Mucosa of stomach (tissue), 1 donor: ENCODE measurements around the gene PHETA1.

Experiments
- H3K27me3 ChIP-seq: one replicate; pipeline ENCODE4 v1.7.0; 2013; ENCODE audit warnings: mild to moderate bottlenecking, low read length; ENCODE audit not compliant: control insufficient read depth, insufficient read depth
- H3K36me3 ChIP-seq: one replicate; pipeline ENCODE4 v1.7.0; 2013; ENCODE audit warnings: low read length; ENCODE audit not compliant: control insufficient read depth, insufficient read depth
- H3K4me1 ChIP-seq: one replicate; pipeline ENCODE4 v1.7.0; 2013; ENCODE audit warnings: mild to moderate bottlenecking, low read length; ENCODE audit not compliant: control insufficient read depth, insufficient read depth
- H3K4me3 ChIP-seq: one replicate; pipeline ENCODE4 v1.7.0; 2013; ENCODE audit warnings: low read length
- H3K9ac ChIP-seq: one replicate; pipeline ENCODE4 v1.7.0; 2013; ENCODE audit warnings: mild to moderate bottlenecking, low read length, moderate library complexity
- H3K9me3 ChIP-seq: one replicate; pipeline ENCODE4 v1.7.0; 2013; ENCODE audit warnings: mild to moderate bottlenecking, low read length, moderate library complexity; ENCODE audit not compliant: control insufficient read depth
- donor health status: Pancreatic carcinoma.

Gene PHETA1

GRCh38 chr12:111361717-111362576 lies 6.9 kb downstream of the PHETA1 start:
- Histone ChIP-seq H3K4me1 (peaks cover 36% of the 10 kb centered on the region), H3K9me3 (no peaks in the 10 kb centered on the region), H3K4me3 (no peak overlapping the region), H3K36me3 (no peaks in the 10 kb centered on the region), H3K9ac (peak overlapping the region; percentile 22), H3K27me3 (no peaks in the 10 kb centered on the region)

GRCh38 chr12:111361073-111361716 lies 7.7 kb downstream of the PHETA1 start:
- Histone ChIP-seq H3K9ac (no peak overlapping the region), H3K27me3 (no peaks in the 10 kb centered on the region), H3K36me3 (no peaks in the 10 kb centered on the region), H3K9me3 (no peaks in the 10 kb centered on the region), H3K4me3 (no peak overlapping the region), H3K4me1 (peaks cover 28% of the 10 kb centered on the region)

DNA sequence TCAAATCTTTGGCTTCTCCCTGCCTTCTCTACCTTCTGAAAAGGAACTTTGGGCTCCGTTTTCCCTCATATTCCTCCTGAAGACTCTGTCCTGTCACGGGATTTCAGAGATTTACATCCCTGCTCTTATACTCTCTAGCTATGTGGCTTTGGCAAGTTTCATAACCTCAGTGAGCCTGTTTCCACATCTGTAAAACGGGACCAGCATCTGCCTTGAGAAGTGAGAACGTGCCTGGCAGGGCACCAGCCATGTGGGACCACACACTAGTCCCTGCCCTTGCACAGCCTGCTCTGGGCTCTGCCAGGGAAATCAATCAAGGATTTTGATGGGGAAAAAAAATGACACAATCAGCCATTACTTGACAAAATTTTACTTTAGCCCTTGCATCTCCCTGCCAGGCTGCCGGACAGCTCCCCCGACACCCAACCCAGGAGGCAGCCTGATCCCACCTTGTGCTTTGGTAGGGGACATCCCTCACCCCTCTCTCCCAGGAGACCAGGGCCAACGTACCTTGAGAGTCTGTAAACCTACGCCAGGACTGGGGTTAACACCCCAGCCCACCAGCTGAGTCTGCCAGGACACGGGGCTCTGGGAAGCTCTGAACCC lies 8.5 kb downstream of the PHETA1 start:
- Histone ChIP-seq H3K4me1 (peaks cover 28% of the 10 kb centered on the region), H3K36me3 (no peaks in the 10 kb centered on the region), H3K27me3 (no peaks in the 10 kb centered on the region), H3K9ac (no peak overlapping the region), H3K9me3 (no peaks in the 10 kb centered on the region), H3K4me3 (no peak overlapping the region)

GRCh38 chr12:111359914-111360276 lies 9.0 kb downstream of the PHETA1 start:
- Histone ChIP-seq H3K27me3 (no peaks in the 10 kb centered on the region), H3K36me3 (no peaks in the 10 kb centered on the region), H3K4me1 (peaks cover 23% of the 10 kb centered on the region), H3K4me3 (no peak overlapping the region), H3K9me3 (no peaks in the 10 kb centered on the region), H3K9ac (no peak overlapping the region)

GRCh38 chr12:111359231-111359913 lies 9.5 kb downstream of the PHETA1 start:
- Histone ChIP-seq H3K4me3 (no peak overlapping the region), H3K4me1 (peaks cover 17% of the 10 kb centered on the region), H3K9ac (no peak overlapping the region), H3K27me3 (no peaks in the 10 kb centered on the region), H3K9me3 (no peaks in the 10 kb centered on the region), H3K36me3 (no peaks in the 10 kb centered on the region)

- Histone ChIP-seq H3K4me1 (no peaks in the 10 kb centered on the region), H3K36me3 (no peaks in the 10 kb centered on the region), H3K9me3 (no peaks in the 10 kb centered on the region), H3K27me3 (no peaks in the 10 kb centered on the region), H3K9ac (no peak overlapping the region), H3K4me3 (no peak overlapping the region)
Measured at GRCh38 chr12:111355201-111355925, 13.5 kb downstream of the PHETA1 start.

DNA sequence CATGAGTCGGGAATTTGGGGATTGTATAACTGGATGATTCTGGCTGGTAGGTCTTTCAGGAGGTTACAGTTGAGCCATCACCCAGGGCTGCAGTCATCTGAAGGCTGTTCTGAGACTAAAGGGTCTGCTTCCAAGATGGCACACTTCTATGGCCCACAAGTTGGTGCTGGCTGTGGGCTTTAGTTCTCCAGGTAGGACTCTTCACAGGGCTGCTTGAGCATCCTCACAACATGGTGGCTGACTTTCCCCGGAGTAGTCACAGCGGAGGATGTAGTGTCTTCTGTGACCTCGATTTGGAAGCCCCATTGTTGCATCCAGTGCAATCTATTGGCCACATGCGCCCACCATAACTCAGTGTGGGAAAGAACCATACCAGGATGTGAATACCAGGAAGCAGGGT lies 14.4 kb downstream of the PHETA1 start:
- no peaks in the 10 kb centered on the region for H3K27me3 ChIP-seq
- no peak overlapping the region for H3K9ac ChIP-seq
- H3K36me3 ChIP-seq: no peaks in the 10 kb centered on the region
- no peaks in the 10 kb centered on the region for H3K9me3 ChIP-seq
- H3K4me3 ChIP-seq: no peak overlapping the region
- H3K4me1 ChIP-seq: no peaks in the 10 kb centered on the region

GRCh38 chr12:111353603-111354295 lies 15.1 kb downstream of the PHETA1 start:
- no peaks in the 10 kb centered on the region for H3K9me3 ChIP-seq
- no peaks in the 10 kb centered on the region for H3K27me3 ChIP-seq
- no peak overlapping the region for H3K4me3 ChIP-seq
- no peaks in the 10 kb centered on the region for H3K36me3 ChIP-seq
- no peak overlapping the region for H3K9ac ChIP-seq
- H3K4me1 ChIP-seq: no peaks in the 10 kb centered on the region

GRCh38 chr12:111353026-111353425 lies 15.9 kb downstream of the PHETA1 start:
- Histone ChIP-seq H3K4me3 (no peak overlapping the region), H3K9me3 (no peaks in the 10 kb centered on the region), H3K27me3 (no peaks in the 10 kb centered on the region), H3K36me3 (no peaks in the 10 kb centered on the region), H3K9ac (no peak overlapping the region), H3K4me1 (no peaks in the 10 kb centered on the region)

- Histone ChIP-seq H3K4me3 (no peak overlapping the region), H3K4me1 (no peaks in the 10 kb centered on the region), H3K27me3 (no peaks in the 10 kb centered on the region), H3K9me3 (no peaks in the 10 kb centered on the region), H3K9ac (no peak overlapping the region), H3K36me3 (no peaks in the 10 kb centered on the region)
Measured at GRCh38 chr12:111352296-111352993, 16.4 kb downstream of the PHETA1 start.

DNA sequence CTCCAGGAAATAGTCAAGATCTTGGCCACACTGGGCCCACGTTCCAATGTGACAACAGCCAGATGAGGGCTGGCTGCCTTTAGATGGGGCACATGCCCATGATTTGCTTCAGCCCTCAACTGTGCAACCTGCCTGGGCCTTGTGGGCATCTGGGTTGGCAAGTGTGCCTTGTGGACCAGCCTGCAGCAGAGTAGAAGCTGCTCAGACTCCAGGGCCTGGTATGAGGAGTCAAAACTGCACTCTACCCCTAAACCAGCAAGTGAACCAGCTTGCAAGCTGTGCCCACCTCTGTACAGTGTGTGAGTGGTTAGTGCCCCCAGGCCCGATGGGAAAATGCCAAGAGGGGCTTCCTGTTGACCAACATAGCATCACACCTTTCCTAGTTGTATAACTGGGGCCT lies 17.9 kb downstream of the PHETA1 start:
- Histone ChIP-seq H3K36me3 (no peaks in the 10 kb centered on the region), H3K9me3 (no peaks in the 10 kb centered on the region), H3K27me3 (no peaks in the 10 kb centered on the region)

More for the DNA sequence above, 17.9 kb downstream of the PHETA1 start:
- Histone ChIP-seq H3K4me3 (no peak overlapping the region), H3K4me1 (no peaks in the 10 kb centered on the region), H3K9ac (no peak overlapping the region)
